Stomach (tissue), 4 donors: Measurements from ENCODE around the gene SLC12A1.

ENCODE experiments used
- POLR2A ChIP-seq, 4 donors: fragments of 450-650 bp; IDR thresholded peaks; one replicate each; pipeline ENCODE4 v1.6.1; 2016; ENCODE audit warnings: antibody characterized with exemption in 4 of 4, control low read depth in 2 of 4, mild to moderate bottlenecking in 1 of 4, moderate library complexity in 1 of 4
- TF ChIP-seq, protein P1 (sequence below), 7 experiments: fragments of 450-650 bp in 4 of 7; fragments of 200-600 bp in 3 of 7; sonication (generic) in 3 of 7; IDR thresholded peaks; one replicate each; pipeline ENCODE4 v1.5.1; 2016 to 2019; ENCODE audit warnings: antibody characterized with exemption in 7 of 7, control low read depth in 2 of 7, mild to moderate bottlenecking in 1 of 7

DNA sequence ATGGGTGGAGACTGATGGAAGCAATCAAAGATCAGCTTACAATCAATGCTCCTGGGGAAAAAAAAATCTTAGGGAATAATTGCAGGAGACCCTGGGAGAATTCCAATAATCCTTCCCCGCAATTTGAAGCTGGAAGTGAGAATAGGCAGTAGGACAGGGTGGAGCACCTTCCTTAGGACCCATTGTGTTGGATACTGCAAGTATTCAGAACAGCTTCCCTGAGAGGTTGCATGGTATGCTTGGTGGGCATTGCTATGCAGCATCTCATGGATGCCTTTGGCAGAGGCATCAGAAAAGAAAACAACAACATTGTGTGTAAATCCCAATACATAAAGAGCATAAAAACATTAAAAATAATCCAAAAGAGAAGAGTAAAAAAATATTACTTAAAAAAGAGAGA is 100.5 kb downstream of the SLC12A1 start:
- TF ChIP-seq, protein P1, sequence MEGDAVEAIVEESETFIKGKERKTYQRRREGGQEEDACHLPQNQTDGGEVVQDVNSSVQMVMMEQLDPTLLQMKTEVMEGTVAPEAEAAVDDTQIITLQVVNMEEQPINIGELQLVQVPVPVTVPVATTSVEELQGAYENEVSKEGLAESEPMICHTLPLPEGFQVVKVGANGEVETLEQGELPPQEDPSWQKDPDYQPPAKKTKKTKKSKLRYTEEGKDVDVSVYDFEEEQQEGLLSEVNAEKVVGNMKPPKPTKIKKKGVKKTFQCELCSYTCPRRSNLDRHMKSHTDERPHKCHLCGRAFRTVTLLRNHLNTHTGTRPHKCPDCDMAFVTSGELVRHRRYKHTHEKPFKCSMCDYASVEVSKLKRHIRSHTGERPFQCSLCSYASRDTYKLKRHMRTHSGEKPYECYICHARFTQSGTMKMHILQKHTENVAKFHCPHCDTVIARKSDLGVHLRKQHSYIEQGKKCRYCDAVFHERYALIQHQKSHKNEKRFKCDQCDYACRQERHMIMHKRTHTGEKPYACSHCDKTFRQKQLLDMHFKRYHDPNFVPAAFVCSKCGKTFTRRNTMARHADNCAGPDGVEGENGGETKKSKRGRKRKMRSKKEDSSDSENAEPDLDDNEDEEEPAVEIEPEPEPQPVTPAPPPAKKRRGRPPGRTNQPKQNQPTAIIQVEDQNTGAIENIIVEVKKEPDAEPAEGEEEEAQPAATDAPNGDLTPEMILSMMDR (IDR thresholded peaks at IDR 0.05) = no peak
- TF ChIP-seq POLR2A (IDR thresholded peaks at IDR 0.05) = no peak
